GM21825 (cell line): ENCODE results near the gene SLC25A23.

Experiments used
- ATAC-seq: cut with Tn5 transposase; IDR thresholded peaks from one replicate; pipeline ENCODE4 v1.9.1; 2021; ENCODE audit warnings: mild to moderate bottlenecking, moderate library complexity; ENCODE audit not compliant: unreplicated experiment

The SLC25A23 gene

GRCh38 chr19:6481541-6482342 lies 22.1 kb upstream of the SLC25A23 start, which contains the start of gene DENND1C:
DENND1C (minus strand) TSS chr19:6481787; CDS start chr19:6481695, 92 bp downstream.
- peak; percentile 57 for ATAC-seq

- ATAC-seq, result peak; percentile 20
Measured at GRCh38 chr19:6480848-6481415, 21.3 kb upstream of the SLC25A23 start.

- ATAC-seq, result no peak
Measured at GRCh38 chr19:6479836-6480398, 20.3 kb upstream of the SLC25A23 start.

- ATAC-seq, result no peak
Measured at GRCh38 chr19:6478815-6479214, 19.2 kb upstream of the SLC25A23 start.

DNA sequence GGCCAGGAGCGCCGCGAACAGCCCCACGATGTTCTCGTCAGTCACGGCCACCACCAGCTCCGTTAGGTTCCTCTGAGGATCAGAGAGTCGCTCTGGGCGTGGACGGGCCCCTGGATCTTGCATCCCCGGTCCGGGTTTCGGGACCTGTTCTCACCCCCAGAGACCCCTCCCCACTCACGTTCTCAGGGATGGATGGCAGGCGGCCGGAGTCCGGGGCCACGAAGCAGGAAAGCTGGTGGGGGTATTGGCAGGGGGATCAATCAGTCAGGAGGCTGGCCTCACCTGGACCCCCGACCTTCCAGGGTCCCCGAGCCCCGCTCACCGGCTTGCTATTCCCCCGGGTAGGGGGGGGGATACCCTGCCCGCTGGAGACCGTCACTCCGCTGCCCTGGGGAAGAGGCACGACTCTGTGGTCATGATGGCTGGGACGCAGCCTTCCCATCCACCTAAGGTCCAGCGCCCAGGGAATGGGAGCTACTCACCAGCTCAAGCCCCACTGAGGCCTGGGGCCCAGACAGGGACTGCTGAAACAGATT lies 17.4 kb upstream of the SLC25A23 start:
- no peak for ATAC-seq

- no peak for ATAC-seq
Measured at GRCh38 chr19:6476155-6476895, 16.7 kb upstream of the SLC25A23 start.

GRCh38 chr19:6475321-6476108 lies 15.9 kb upstream of the SLC25A23 start:
- ATAC-seq, result no peak

- no peak for ATAC-seq
Measured at GRCh38 chr19:6473647-6474046, 14.1 kb upstream of the SLC25A23 start.

DNA sequence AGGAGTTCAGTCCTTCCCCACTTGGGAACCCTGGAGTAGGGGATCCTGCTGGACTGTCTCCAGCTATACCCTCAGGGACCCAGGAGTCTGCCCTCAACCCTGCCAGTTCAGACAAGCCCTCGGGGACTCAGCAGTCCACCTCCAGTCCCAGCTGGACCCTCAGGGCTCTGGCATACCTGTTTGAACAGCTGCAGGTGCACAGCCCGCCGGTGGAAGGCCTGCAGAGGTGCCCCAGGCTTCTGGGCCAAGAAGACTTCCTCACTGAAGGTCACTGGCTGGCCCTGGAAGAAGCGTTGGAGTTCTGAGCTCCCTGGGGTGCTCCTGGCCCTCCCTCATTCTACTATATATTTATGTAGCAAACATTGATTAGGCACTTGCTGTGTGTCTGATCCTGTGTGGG lies 13.1 kb upstream of the SLC25A23 start:
- ATAC-seq, result no peak

DNA sequence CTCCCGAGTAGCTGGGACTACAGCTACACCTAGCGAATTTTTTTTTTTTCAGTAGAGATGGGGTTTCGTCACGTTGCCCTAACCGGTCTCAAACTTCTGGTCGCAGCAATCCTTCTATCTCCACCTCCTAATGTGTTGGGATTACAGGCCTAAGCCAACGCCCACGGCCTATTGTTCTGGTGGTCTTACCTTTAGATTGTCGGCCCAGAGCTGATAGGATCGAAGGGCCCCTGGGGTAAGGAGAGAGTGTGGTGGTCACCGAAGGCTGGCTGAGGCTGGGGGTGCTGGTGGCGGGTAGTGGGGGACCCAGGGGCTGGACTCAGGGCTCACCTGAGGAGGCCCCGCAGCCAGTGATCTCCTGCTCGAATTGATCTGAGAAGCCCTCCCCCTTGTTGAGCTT lies 11.5 kb upstream of the SLC25A23 start:
- no peak for ATAC-seq

- no peak for ATAC-seq
Measured at GRCh38 chr19:6470173-6470572, 10.6 kb upstream of the SLC25A23 start.

DNA sequence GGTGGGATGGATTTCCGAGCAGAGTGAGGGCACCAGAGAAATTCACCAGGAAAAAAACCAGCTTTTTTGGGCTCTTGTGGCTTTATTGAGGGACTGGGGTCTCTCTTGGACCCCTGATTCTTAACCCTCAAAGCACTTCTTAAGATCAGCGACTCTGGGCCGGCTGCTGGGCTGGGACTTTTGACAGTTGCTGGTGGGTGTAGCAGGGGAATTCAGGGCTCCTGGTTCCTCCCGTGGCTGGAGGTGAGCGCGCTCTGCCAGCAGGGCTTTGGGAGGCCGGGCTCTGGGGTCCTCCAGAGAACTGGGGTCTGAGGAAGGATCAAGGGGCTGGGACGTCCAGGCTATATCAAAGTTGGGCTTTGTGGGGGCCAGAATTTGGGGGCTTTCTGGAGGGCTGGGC lies 7.8 kb upstream of the SLC25A23 start:
- no peak for ATAC-seq

DNA sequence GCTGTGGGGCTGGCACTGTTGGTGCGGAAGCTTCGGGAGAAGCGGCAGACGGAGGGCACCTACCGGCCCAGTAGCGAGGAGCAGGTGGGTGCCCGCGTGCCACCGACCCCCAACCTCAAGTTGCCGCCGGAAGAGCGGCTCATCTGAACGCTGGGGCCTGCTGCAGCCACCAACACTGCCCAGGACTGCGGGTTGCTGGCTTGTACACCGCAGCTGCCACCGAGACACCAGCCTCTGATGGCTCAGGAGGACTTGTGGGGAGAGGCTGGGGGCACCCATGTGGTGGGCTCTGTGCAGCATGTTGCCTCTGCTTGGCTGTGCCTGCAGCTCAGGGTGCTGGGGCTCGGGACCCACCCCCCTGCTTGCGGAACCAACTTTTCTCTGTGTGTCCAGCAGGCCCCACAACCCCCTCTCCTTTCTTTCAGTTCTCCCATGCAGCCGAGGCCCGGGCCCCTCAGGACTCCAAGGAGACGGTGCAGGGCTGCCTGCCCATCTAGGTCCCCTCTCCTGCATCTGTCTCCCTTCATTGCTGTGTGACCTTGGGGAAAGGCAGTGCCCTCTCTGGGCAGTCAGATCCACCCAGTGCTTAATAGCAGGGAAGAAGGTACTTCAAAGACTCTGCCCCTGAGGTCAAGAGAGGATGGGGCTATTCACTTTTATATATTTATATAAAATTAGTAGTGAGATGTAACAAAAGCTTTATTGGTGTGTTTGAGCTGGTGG lies 7.1 kb upstream of the SLC25A23 start:
- ATAC-seq, result no peak

DNA sequence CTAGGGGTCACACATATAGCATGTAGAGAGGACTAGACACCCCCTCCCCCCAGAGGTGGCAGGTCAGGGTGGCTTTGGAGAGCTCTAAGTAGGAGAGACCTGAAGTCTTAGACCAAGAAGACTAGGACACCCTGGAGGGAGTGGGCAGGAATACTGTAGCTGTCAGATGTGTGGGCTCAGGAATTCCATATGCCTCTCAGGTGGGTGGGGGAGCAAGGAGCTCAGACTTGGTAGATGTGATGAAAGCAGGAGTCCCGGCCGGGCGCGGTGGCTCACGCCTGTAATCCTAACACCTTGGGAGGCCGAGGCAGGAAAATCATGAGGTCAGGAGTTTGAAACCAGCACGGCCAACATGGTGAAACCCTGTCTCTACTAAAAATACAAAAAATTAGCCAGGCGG lies 6.1 kb upstream of the SLC25A23 start:
- no peak for ATAC-seq

DNA sequence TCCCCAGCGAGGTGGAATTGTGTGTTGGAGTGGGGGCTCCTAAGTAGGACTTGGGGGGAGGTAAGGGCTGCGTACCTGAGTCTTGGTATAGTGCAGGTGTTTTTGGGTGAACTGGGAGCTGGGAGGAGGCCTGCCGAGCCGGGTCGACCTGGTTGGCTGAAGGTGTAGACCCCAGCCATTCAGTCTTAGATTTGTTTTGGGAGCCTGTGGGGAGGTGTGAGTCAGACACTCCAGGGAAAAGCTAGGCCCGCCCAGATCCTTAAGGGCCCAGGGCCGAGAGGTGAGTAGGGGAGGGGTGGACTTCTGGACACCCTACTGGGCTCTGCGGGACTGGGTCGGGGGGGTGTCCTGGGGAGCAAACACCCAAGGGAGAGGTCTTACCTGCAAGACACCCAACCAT lies 5.4 kb upstream of the SLC25A23 start:
- no peak for ATAC-seq

DNA sequence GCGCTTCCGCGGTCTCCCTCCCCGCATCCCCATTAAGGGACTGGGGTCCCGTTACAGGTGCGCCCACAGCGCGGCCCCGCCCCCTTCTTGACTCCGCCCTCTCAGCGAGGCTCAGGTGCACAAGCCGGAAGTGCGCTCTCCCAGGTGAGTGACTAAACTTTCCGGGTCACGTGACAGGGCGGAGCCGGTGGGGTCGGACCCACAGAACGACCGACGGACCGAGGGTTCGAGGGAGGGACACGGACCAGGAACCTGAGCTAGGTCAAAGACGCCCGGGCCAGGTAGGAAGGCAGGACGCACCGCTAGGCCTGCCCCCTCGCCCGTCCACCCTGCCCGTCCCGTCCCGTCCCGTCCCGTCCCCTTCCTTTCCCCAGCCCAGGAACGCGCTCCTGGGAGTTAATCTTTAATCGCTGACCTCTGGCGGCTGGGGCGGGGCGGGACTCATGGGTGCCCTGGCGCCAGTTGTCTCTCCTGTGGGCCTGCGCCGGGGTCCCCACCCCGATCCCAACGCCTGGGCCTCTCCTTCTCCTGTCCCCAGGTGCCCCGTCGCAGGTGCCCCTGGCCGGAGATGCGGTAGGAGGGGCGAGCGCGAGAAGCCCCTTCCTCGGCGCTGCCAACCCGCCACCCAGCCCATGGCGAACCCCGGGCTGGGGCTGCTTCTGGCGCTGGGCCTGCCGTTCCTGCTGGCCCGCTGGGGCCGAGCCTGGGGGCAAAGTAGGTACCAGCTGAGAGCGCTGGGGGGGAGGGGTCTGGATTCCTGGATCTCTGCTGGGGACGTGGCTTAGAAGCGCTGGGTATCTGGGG lies 4.7 kb upstream of the SLC25A23 start, which contains the start of gene CRB3:
Gene CRB3 (plus strand): TSS at position 202 of the 804 bp plus-strand sequence. CDS start 431 bp downstream, at position 633.
- ATAC-seq, result no peak

- peak; percentile 72 for ATAC-seq
Measured at GRCh38 chr19:6460099-6460884, 700 bp upstream of the SLC25A23 start.

DNA sequence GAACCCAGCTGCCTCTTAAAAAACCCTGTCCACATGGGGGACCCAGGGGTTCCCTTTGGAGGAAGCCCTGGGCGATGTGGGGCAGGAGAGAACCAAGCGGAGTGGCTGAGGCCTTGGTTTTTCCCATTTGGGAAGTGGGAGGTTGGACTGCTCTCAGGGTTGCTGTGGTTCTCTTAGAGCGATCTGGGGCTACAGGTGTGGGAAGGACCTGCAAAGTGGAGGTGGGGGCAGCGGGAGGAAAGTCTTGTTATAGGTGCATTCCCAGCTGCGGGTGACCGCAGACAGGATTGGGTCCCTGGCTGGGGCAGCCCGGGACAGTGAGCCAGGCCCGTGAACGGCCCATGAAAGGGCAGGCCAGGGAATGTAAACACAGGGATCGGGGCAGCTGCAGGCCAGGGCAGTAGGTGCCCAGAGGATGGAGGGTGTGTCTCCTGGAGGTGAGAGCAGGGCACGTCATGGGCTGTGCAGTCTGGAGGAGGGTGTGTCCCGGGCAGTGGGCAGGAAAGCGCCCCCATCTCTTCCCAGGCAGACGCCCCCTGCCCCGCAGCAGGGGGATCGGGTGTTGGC lies 814 bp downstream of the SLC25A23 start:
- no peak for ATAC-seq
